ENCODE data around the gene P3H3. TPM values are rescaled to one million over a fixed set of nuclear protein-coding genes. Genes with fewer than 3 reads are reported as not detected.

P3H3 gene
- total and polyA plus RNA-seq, 2 donors (not counting 3 experiments of a cell fraction or from before 2014, with no cell fraction given) = 75.9 to 76.5 TPM

DNA sequence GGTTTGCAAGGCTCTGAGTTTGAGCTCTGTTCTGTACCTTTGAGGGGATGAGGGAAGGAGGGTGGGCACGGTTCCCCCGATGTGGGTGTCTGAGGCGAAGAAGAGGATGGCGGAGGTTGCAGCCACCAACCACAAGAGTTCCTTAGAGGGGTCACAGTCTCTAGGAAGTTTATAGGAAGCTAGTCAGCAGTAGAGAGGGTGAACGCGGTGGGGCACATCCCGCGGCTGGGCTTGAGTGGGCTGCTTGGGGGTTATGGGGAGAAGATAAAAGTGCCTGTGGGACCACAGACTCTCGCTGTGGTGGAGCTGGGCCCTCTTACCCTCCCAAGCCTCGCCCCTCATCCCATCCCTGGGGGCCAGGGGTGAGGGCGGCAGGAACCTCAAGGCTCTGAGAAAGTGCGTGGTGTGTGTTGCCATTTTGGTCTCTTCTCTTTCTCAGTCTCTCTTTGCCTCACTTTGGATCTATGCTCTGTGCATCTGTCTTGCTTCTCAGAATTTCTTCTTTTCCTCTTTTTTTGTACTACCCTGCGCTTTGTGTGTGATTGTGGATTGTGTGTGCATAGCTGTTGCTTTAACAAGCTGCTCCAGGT is 36.2 kb upstream of the P3H3 start:
- CTCF ChIA-PET = interaction anchor here (1.1 to 2.5 kb wide), 4 partner anchors 11 to 39 kb away, joined by 3 to 13 read pairs (median 4); partner anchors contain the start of gene MLF2
- Histone ChIP-seq H3K9me3 (replicated peaks; ENCODE audit: control insufficient read depth, insufficient read depth, low read length) (no peaks in the 10 kb centered on the region), H2AFZ (ENCODE audit: low read depth, low read length) (no peak overlapping the region), H3K79me2 (ENCODE audit: control insufficient read depth, insufficient read depth, low read length) (no peaks in the 10 kb centered on the region), H3K4me1 (ENCODE audit: control insufficient read depth, extremely low read depth, insufficient read depth, low read length) (no peaks in the 10 kb centered on the region), H3K4me3 (replicated peaks in 1 of 3; ENCODE audit: insufficient read depth in 1 of 3, low read depth in 1 of 3, low read length in 3 of 3) (no peak overlapping the region), H3K9me1 (replicated peaks; ENCODE audit: control insufficient read depth, extremely low read depth, insufficient read depth, low read length) (no peaks in the 10 kb centered on the region), H3K4me2 (ENCODE audit: insufficient read depth, low read length) (no peak overlapping the region), H3K9ac (replicated peaks; ENCODE audit: extremely low read depth, insufficient read depth, low read length) (no peak overlapping the region), H3K27me3 (ENCODE audit: control insufficient read depth in 2 of 2, insufficient read depth in 2 of 2, low read length in 2 of 2) (peaks cover 10 to 11% of the 10 kb centered on the region in 2 experiments), H4K20me1 (replicated peaks; ENCODE audit: control insufficient read depth, extremely low read depth, insufficient read depth, low read length) (no peaks in the 10 kb centered on the region), H3K36me3 (ENCODE audit: control insufficient read depth in 2 of 2, extremely low read depth in 1 of 2, insufficient read depth in 2 of 2, low read length in 2 of 2) (no peaks in the 10 kb centered on the region), H3K27ac (ENCODE audit: insufficient read depth, low read depth, low read length) (no peak overlapping the region)
- dilution Hi-C loops (cut with MboI; ENCODE audit: extremely low pct_ligation_motif_present, low sequenced_read_pairs) (no loop called here), intact Hi-C loops (cut with micrococcal nuclease) (no loop called here)
- POLR2A ChIA-PET = no interaction called here
- no peak for TF ChIP-seq EZH2 (IDR thresholded peaks at IDR 0.05; ENCODE audit: borderline replicate concordance, low read depth, low read length, severe bottlenecking)
- TF ChIP-seq JUN (IDR thresholded peaks at IDR 0.05; ENCODE audit: borderline replicate concordance, insufficient read depth, insufficient read length, low read depth) = no peak
- TF ChIP-seq POLR2AphosphoS5 (IDR thresholded peaks at IDR 0.05; ENCODE audit: insufficient read depth, low read depth, low read length) = no peak
- no peak for TF ChIP-seq POLR2A (IDR thresholded peaks at IDR 0.05; ENCODE audit: low read depth, low read length)
- TF ChIP-seq, protein P1, sequence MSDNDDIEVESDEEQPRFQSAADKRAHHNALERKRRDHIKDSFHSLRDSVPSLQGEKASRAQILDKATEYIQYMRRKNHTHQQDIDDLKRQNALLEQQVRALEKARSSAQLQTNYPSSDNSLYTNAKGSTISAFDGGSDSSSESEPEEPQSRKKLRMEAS (IDR thresholded peaks at IDR 0.05; ENCODE audit: insufficient read depth, insufficient read length) = no peak
- TF ChIP-seq FOS (IDR thresholded peaks at IDR 0.05; ENCODE audit: borderline replicate concordance, insufficient read depth, low read length) = no peak
- TF ChIP-seq MYC (IDR thresholded peaks at IDR 0.05; ENCODE audit: low read depth, low read length) = no peak
- TF ChIP-seq GATA2 (IDR thresholded peaks at IDR 0.05; ENCODE audit: insufficient read depth, insufficient read length, low read depth, low read length) = no peak
- TF ChIP-seq CTCF (IDR thresholded peaks at IDR 0.05; ENCODE audit: extremely low read depth in 1 of 2, insufficient read depth in 1 of 2, low read depth in 1 of 2, low read length in 2 of 2) = no peak
- FAIRE-seq (no peak), DNase-seq (ENCODE audit: low read depth, low spot score) (no peak)
- BruUV-seq (replicated peaks) = no TSS peak

Data from endothelial cell of umbilical vein (primary cell).